Heart right ventricle (tissue), 16 donors: ENCODE data around the gene SLC25A21. TPM values are rescaled to one million over a fixed set of nuclear protein-coding genes. Genes with fewer than 3 reads are reported as not detected.

Experiments used
- ATAC-seq, 8 donors: fragments of 200-7000 bp; cut with Tn5 transposase; one replicate each; pipeline ENCODE4 v1.9.1; 2020; ENCODE audit warnings: mild to moderate bottlenecking in 8 of 8, moderate library complexity in 8 of 8, moderate number of reproducible peaks in 1 of 8
- DNase-seq, 2 donors: peaks; one replicate each; pipeline ENCODE4 v3.0.0-alpha.2; 2020
- H3K27ac ChIP-seq, 10 donors: fragments of 200-600 bp; sonication (generic) in 2 of 10; one replicate each; pipeline versions ENCODE4 v1.5.0 to v1.8.0; 2020 to 2022; ENCODE audit warnings: mild to moderate bottlenecking in 3 of 10
- H3K27me3 ChIP-seq, 7 donors: fragments of 200-600 bp; one replicate each; pipeline ENCODE4 v1.8.0; 2021 to 2022; ENCODE audit warnings: mild to moderate bottlenecking in 2 of 7
- H3K36me3 ChIP-seq, 9 donors: fragments of 200-600 bp; sonication (generic) in 1 of 9; one replicate each; pipeline versions ENCODE4 v1.5.0 to v1.8.0; 2020 to 2022; ENCODE audit warnings: mild to moderate bottlenecking in 2 of 9
- H3K4me1 ChIP-seq, 9 donors: fragments of 200-600 bp; sonication (generic) in 1 of 9; one replicate each; pipeline versions ENCODE4 v1.5.0 to v1.8.0; 2020 to 2022; ENCODE audit warnings: mild to moderate bottlenecking in 4 of 9
- H3K4me3 ChIP-seq, 10 donors: fragments of 200-600 bp; sonication (generic) in 2 of 10; one replicate each; pipeline versions ENCODE4 v1.5.0 to v1.8.0; 2020 to 2022; ENCODE audit warnings: mild to moderate bottlenecking in 7 of 10, moderate library complexity in 2 of 10
- H3K9me3 ChIP-seq, 11 donors: fragments of 200-600 bp in 10 of 11; sonication (generic) in 2 of 11; one replicate each; pipeline versions ENCODE4 v1.5.0 to v1.8.0; 2013 to 2022; ENCODE audit warnings: mild to moderate bottlenecking in 2 of 11, control low read depth in 1 of 11, moderate library complexity in 1 of 11
- WGBS, 2 donors: extraction: QIAGEN DNeasy Blood & Tissue Kit; methylation state at CpG; one replicate each; pipeline ENCODE4 v1.1.7; 2013; ENCODE audit warnings: inconsistent platforms in 1 of 2; 5-methylcytosine and 5-hydroxymethylcytosine counted together
- intact Hi-C, 10 donors: fragments of 100-400 bp; cut with DNase I; formaldehyde crosslinking; loops; one replicate each; pipeline versions ENCODE4 v1.11.1 to v1.14.2; 2022
- polyA plus RNA-seq, 2 donors: library from polyadenylated mRNA; stranded (reverse); fragments of 200-250 nt; gene quantifications; one replicate each; pipeline ENCODE4 v1.2.3, GENCODE V29; 2013
- total RNA-seq, 10 donors: library from RNA; stranded (reverse); fragmentation: NEBNext Ultra II Directional in 3 of 10; extraction: Animal tissue kit (Norgen Biotek cat#: 25700) in 3 of 10; gene quantifications; one replicate each; pipeline versions ENCODE4 v1.2.1 to v1.2.4, GENCODE V29; 2021 to 2023
- TF ChIP-seq, protein P1 (sequence below), 9 donors: fragments of 200-600 bp; sonication (generic) in 2 of 9; IDR thresholded peaks; one replicate each; pipeline versions ENCODE4 v1.5.0 to v1.8.0; 2021 to 2022; ENCODE audit warnings: antibody characterized with exemption in 9 of 9, mild to moderate bottlenecking in 5 of 9, moderate library complexity in 1 of 9
- donor health status: Arrhythmogenic right ventricular cardiomyopathy.
- donor health status: ischemic (EF 13 %, LVEDD 7.1; RV severe dilation, severe dysfunction).
- donor health status: healthy with polysubstance abuse.
- donor health status: DM: no; HTN: yes; CAD: no.
- donor health status: DM: no; HTN: no; CAD: no.
- donor health status: ischemic (EF 25% LVEDD 6.9; RV normal size, moderate dysfunction).
- donor health status: ischemic (EF 25% LVEDD 5.7; RV mildly dilated, moderate dysfunction).
- donor health status: healthy.
- donor health status: DM: yes; HTN: yes; CAD: no.
- donor health status: Ischemic cardiomyopathy.
- donor health status: ischemic (EF 35%, LVEDD 5.7; RV mildly dilated, moderate dysfunction).
- donor health status: nonischemic (EF 11% LVEDD 7.7; RV severe dilation, severe dysfunction).
- donor health status: DM: yes; HTN: yes; CAD: no.
- donor health status: PGD.
- donor health status: ischemic (EF 29% LVEDD 5.4; RV normal size, mild dysfunction).
- donor health status: nonischemic (EF 23%, LVEDD 6.1; RV moderate dilation, normal function).

Gene SLC25A21
- total and polyA plus RNA-seq, 12 donors = 0.08 to 1.3 (median 0.34) TPM

DNA sequence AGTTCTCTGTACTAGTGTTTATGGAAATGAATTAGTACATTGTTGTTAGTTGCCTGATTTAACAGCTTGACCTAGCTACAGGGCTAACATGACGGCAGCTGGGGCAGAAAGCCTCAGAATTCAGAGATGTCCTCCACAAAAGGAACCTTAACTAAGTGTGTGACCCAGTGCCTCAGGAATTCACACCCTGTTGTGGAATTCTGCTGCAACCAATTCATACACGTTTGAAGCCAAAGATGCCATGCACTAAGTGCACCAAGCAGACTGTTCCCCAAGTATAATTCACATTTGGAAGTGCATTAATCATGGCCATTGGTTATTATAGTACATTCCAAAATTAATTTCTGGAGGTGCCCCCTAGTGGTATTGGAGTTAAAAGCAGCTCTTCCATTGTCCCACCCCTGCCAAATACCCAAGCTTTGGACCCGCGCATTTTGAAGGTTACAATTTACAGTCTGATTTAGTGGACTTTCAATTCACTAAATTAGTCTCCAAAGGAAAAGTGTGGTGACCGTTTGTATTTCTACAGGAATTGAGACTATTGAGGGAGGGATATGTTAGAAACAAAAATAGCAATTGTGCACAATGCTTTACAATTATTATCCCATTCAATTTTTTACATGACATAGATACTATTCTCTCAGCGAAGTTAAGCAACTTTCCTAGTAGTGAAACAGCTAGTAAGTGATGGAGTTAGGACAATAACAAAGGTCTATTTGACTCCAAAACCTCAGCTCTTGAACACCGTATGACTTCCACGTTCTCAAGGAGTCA is 424.8 kb downstream of the SLC25A21 start:
- Histone ChIP-seq H3K36me3 (no peaks in the 10 kb centered on the region), H3K27ac (no peak overlapping the region), H3K4me3 (no peak overlapping the region), H3K27me3 (peaks cover 0 to 11% (median 0%) of the 10 kb centered on the region in 7 donors), H3K4me1 (no peaks in the 10 kb centered on the region), H3K9me3 (peaks cover 0 to 35% (median 8%) of the 10 kb centered on the region in 11 donors)
- WGBS, 2 donors = 47 to 48% methylated on average over 8 of the region's 8 CpGs
- TF ChIP-seq, protein P1, sequence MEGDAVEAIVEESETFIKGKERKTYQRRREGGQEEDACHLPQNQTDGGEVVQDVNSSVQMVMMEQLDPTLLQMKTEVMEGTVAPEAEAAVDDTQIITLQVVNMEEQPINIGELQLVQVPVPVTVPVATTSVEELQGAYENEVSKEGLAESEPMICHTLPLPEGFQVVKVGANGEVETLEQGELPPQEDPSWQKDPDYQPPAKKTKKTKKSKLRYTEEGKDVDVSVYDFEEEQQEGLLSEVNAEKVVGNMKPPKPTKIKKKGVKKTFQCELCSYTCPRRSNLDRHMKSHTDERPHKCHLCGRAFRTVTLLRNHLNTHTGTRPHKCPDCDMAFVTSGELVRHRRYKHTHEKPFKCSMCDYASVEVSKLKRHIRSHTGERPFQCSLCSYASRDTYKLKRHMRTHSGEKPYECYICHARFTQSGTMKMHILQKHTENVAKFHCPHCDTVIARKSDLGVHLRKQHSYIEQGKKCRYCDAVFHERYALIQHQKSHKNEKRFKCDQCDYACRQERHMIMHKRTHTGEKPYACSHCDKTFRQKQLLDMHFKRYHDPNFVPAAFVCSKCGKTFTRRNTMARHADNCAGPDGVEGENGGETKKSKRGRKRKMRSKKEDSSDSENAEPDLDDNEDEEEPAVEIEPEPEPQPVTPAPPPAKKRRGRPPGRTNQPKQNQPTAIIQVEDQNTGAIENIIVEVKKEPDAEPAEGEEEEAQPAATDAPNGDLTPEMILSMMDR (IDR thresholded peaks at IDR 0.05) = peak in 6 of 9 donors; percentile 10 to 51 (median 30)
- intact Hi-C loops = no loop called here
- ATAC-seq = no peak
- DNase-seq = no peak

DNA sequence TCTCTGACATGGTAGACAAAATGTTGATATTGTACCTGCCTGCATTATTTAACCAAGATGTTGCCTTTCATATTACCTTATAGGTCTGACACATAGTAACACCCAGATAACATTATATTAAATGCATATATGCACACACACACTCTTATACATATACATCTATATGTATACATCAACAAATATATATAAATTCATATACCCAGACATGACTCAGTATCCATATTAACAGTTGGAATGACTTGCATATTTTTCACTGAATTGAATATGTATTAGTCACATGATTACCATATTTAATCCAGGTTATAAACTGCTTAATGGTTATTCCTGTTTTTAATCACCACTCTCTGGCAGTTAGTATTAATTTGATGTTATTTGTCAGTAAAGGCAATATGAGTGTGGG is 425.5 kb downstream of the SLC25A21 start:
- TF ChIP-seq, protein P1 (IDR thresholded peaks at IDR 0.05) = no peak
- Histone ChIP-seq H3K27me3 (peaks cover 0 to 11% (median 0%) of the 10 kb centered on the region in 7 donors), H3K4me3 (no peak overlapping the region), H3K9me3 (peaks cover 0 to 33% (median 8%) of the 10 kb centered on the region in 11 donors), H3K36me3 (no peaks in the 10 kb centered on the region), H3K4me1 (no peaks in the 10 kb centered on the region), H3K27ac (no peak overlapping the region)
- DNase-seq (no peak), ATAC-seq (no peak)
- intact Hi-C loops = no loop called here

GRCh38 chr14:36741858-36742257 is 430.5 kb downstream of the SLC25A21 start:
- H3K27me3 ChIP-seq = peaks cover 0 to 7% (median 0%) of the 10 kb centered on the region in 7 donors
- no peak overlapping the region for H3K27ac ChIP-seq
- intact Hi-C loops = no loop called here
- no peaks in the 10 kb centered on the region for H3K36me3 ChIP-seq
- ATAC-seq = no peak
- peaks cover 0 to 33% (median 8%) of the 10 kb centered on the region in 11 donors for H3K9me3 ChIP-seq
- 32 to 37% methylated on average over 1 of the region's 1 CpG for WGBS, 2 donors
- TF ChIP-seq, protein P1 (IDR thresholded peaks at IDR 0.05) = no peak
- DNase-seq = no peak
- H3K4me3 ChIP-seq = no peak overlapping the region
- H3K4me1 ChIP-seq = no peaks in the 10 kb centered on the region

DNA sequence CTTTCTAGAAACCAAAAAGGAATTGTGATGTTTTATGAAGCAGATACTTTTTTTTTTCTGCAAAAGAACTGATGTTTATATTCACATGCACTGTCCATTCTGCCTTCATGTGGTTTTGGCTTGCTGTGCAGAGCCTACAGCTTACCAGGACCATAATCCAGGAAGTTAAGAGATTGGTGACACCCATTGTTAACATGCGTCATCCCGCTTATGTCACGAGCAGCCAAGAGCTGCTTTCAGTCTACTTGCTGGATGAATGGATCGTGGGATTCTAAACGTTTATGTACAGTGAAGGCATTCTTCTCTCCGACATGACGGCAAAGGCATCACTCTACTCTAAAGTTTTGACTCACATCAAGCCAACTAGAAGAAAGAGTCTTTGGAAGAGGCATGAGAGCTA is 434.1 kb downstream of the SLC25A21 start:
- Histone ChIP-seq H3K4me3 (no peak overlapping the region), H3K36me3 (no peaks in the 10 kb centered on the region), H3K9me3 (peaks cover 0 to 1% (median 0%) of the 10 kb centered on the region in 11 donors), H3K27ac (no peak overlapping the region), H3K4me1 (no peaks in the 10 kb centered on the region), H3K27me3 (peaks cover 0 to 7% (median 0%) of the 10 kb centered on the region in 7 donors)
- TF ChIP-seq, protein P1 (IDR thresholded peaks at IDR 0.05) = no peak
- no peak for ATAC-seq
- DNase-seq = no peak
- 85 to 87% methylated on average over 7 of the region's 7 CpGs for WGBS, 2 donors
- intact Hi-C loops = no loop called here
